BLaER1 (cell line): ENCODE measurements around the gene BCORL1.
A peak's percentile ranks its signal among the peaks of the same experiment; 100 is the strongest.

Experiments
- H3K27ac ChIP-seq: shearing (Covaris generic); formaldehyde crosslinking; 2 replicates; pipeline ENCODE4 v1.8.1; 2022
- H3K27me3 ChIP-seq: shearing (Covaris generic); formaldehyde crosslinking; 2 replicates; pipeline ENCODE4 v1.8.1; 2022
- H3K36me3 ChIP-seq: shearing (Covaris generic); formaldehyde crosslinking; 2 replicates; pipeline ENCODE4 v1.8.1; 2022
- H3K4me1 ChIP-seq: shearing (Covaris generic); formaldehyde crosslinking; 2 replicates; pipeline ENCODE4 v1.8.1; 2022
- H3K4me2 ChIP-seq: shearing (Covaris generic); formaldehyde crosslinking; 2 replicates; pipeline ENCODE4 v1.8.1; 2022
- H3K4me3 ChIP-seq: shearing (Covaris generic); formaldehyde crosslinking; 2 replicates; pipeline ENCODE4 v1.8.1; 2022
- H3K9ac ChIP-seq: shearing (Covaris generic); formaldehyde crosslinking; 2 replicates; pipeline ENCODE4 v1.8.1; 2022
- H3K9me3 ChIP-seq: shearing (Covaris generic); formaldehyde crosslinking; 2 replicates; pipeline ENCODE4 v1.8.1; 2022
- H4K20me1 ChIP-seq: shearing (Covaris generic); formaldehyde crosslinking; 2 replicates; pipeline ENCODE4 v1.8.1; 2022
- Cebpa-rat ChIP-seq: shearing (Covaris generic); IDR thresholded peaks from 2 replicates; pipeline ENCODE4 v1.8.1; 2022

The BCORL1 gene

DNA sequence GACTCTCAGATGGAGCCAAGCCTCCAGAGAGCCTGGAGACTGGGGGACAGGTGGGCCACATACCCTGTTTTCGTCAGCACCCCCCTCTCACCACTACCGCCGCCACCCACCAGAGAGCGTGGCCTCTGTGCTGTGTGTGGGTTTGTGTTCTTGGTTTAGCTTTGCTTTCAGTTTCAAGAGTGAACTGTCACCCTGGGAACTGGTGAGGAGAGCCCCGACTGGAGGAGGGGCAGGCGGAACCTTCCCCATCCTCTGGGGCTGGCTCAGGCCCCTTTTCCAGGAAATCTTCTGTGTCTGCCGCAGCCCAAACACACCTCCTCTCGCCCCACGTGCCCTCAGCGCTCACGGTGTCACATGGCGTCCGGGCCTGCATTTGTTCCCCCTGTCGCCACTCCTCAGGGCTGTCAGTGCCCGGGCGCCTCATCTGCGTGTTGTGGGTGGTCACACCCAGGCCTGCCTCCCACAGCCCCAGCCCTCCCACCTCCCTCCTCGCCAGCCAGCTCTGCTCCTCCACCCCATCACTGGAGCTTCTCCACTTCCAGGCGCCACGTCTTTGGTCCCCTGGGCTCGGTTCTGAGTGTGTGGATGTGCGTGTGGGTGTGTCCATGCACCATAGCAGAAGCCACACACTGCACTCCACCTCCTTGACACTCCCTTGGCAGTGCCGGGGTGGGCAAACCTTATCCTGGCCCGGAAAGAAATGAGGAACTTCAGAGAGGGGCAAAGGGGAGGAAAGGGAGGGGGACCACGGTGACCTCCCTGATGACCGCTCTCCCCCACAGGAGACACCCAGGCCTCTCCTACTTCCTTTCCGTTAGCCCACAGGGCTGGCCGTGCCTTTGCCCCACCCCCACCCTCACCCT, 100.0 kb downstream of the BCORL1 start:
- Histone ChIP-seq H3K9ac (peak overlapping the region; percentile 75), H3K27me3 (peaks cover 88% of the 10 kb centered on the region), H3K27ac (peak overlapping the region; percentile 84), H3K4me3 (peak overlapping the region; percentile 56), H3K36me3 (no peaks in the 10 kb centered on the region), H3K4me1 (peaks cover 72% of the 10 kb centered on the region), H4K20me1 (peaks cover 56% of the 10 kb centered on the region), H3K9me3 (no peaks in the 10 kb centered on the region), H3K4me2 (peak overlapping the region; percentile 89)
- TF ChIP-seq Cebpa-rat, result no peak

- Histone ChIP-seq H4K20me1 (peaks cover 62% of the 10 kb centered on the region), H3K4me3 (no peak overlapping the region; the same call in 1 of the 2 replicates), H3K27me3 (peaks cover 93% of the 10 kb centered on the region), H3K9me3 (no peaks in the 10 kb centered on the region), H3K36me3 (no peaks in the 10 kb centered on the region), H3K9ac (no peak overlapping the region), H3K27ac (peak overlapping the region; percentile 67; the same call in 1 of the 2 replicates), H3K4me2 (peak overlapping the region; percentile 89), H3K4me1 (peaks cover 78% of the 10 kb centered on the region)
- no peak for TF ChIP-seq Cebpa-rat
These were observed 100.7 kb downstream of the BCORL1 start for GRCh38 chrX:130083107-130083490.

- Histone ChIP-seq H3K4me3 (peak overlapping the region; percentile 23; the same call in 1 of the 2 replicates), H3K27ac (peak overlapping the region; percentile 67), H3K27me3 (peaks cover 97% of the 10 kb centered on the region), H3K36me3 (no peaks in the 10 kb centered on the region), H3K4me1 (peaks cover 85% of the 10 kb centered on the region), H3K9ac (peak overlapping the region; percentile 54; the same call in 1 of the 2 replicates), H4K20me1 (peaks cover 70% of the 10 kb centered on the region), H3K4me2 (peak overlapping the region; percentile 89), H3K9me3 (no peaks in the 10 kb centered on the region)
- no peak for TF ChIP-seq Cebpa-rat
These were observed 101.4 kb downstream of the BCORL1 start for GRCh38 chrX:130083656-130084382.

DNA sequence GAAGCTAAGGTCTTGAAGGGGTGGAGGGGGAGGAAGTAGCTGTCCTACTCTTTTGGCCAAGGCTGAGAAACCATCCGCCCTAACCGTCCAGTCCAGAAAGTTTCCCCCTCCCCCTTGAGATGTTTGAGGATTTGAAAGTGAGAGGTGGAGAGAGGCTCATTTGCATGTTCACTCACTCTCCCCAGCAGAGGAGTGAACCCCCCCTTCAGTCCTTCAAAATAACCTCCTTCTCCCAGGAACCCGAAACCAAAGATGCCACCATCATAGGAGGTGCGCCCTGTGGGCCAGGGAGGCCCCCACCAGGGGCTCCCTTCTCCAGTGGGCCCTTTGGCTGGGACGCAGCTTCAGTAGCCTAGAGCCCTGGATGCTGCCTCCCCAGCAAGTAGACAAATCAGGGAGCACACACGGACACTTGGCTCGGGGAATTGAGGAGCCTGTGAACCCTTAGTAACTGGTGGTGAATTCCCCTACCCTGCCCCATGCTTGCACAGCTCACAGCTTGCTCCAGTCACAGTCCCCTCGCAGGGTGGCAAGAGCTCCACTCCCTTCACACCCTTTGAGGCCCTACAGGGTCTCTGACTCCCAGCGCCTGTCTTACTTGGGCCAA, 102.3 kb downstream of the BCORL1 start:
- H3K27me3 ChIP-seq, result peaks cover 91% of the 10 kb centered on the region
- H3K9me3 ChIP-seq, result no peaks in the 10 kb centered on the region
- peak overlapping the region; percentile 23; the same call in 1 of the 2 replicates for H3K4me3 ChIP-seq
- H3K4me1 ChIP-seq, result peaks cover 94% of the 10 kb centered on the region
- H3K36me3 ChIP-seq, result no peaks in the 10 kb centered on the region
- no peak for TF ChIP-seq Cebpa-rat
- peaks cover 72% of the 10 kb centered on the region for H4K20me1 ChIP-seq
- H3K27ac ChIP-seq, result peak overlapping the region; percentile 67
- peak overlapping the region; percentile 54; the same call in 1 of the 2 replicates for H3K9ac ChIP-seq
- peak overlapping the region; percentile 89 for H3K4me2 ChIP-seq

GRCh38 chrX:130085551-130086446, 103.4 kb downstream of the BCORL1 start:
- H3K36me3 ChIP-seq, result no peaks in the 10 kb centered on the region

DNA sequence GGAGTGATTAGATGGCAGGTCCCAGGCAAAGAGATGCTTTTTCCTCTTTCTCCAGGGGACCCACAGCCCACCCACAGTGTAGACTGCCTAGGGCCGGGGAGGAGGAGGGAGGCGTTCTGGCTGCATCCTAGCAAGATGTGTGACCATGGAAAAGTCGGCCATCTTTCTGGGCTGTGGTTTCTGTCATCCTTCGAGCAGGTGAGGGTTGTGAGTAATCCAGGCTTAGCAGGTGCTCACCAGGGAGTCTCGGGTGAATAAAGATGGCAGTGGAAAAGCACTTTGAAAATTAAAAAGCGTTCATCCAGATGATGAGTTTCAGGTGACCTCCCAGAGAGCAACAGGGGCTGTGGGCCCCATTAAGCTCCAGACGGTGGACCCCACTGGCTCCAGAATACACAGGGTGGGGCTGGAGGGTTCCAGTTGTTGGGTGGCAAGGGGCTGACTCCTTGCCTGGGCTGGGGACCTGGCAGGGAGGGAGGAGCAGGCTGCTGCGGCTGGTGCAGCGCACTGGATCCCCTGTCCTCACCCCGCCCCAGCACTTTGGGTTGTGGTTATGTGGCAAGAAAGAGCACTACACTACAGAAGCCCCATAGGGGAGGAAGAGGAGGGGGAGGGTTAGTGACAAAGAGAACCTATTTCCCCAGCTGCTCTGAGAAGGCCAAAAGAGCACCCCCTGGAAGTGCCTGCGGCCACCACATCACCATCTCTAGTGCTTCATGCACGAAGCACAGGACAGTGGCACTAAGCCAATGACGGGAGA, 104.2 kb downstream of the BCORL1 start:
- H3K4me1 ChIP-seq, result peaks cover 96% of the 10 kb centered on the region
- H3K9ac ChIP-seq, result peak overlapping the region; percentile 43; the same call in 1 of the 2 replicates
- H3K36me3 ChIP-seq, result no peaks in the 10 kb centered on the region
- peak overlapping the region; percentile 38 for H3K4me3 ChIP-seq
- TF ChIP-seq Cebpa-rat, result no peak
- H3K4me2 ChIP-seq, result peak overlapping the region; percentile 89
- H3K27ac ChIP-seq, result peak overlapping the region; percentile 67
- H3K9me3 ChIP-seq, result no peaks in the 10 kb centered on the region
- peaks cover 83% of the 10 kb centered on the region for H3K27me3 ChIP-seq
- peaks cover 61% of the 10 kb centered on the region for H4K20me1 ChIP-seq

More at GRCh38 chrX:130085551-130086446, 103.4 kb downstream of the BCORL1 start:
- H4K20me1 ChIP-seq, result peaks cover 65% of the 10 kb centered on the region
- H3K27ac ChIP-seq, result peak overlapping the region; percentile 67
- peak overlapping the region; percentile 43; the same call in 1 of the 2 replicates for H3K9ac ChIP-seq
- peak overlapping the region; percentile 89 for H3K4me2 ChIP-seq
- H3K27me3 ChIP-seq, result peaks cover 87% of the 10 kb centered on the region
- peak overlapping the region; percentile 38 for H3K4me3 ChIP-seq
- TF ChIP-seq Cebpa-rat, result no peak
- H3K9me3 ChIP-seq, result no peaks in the 10 kb centered on the region
- H3K4me1 ChIP-seq, result peaks cover 96% of the 10 kb centered on the region

DNA sequence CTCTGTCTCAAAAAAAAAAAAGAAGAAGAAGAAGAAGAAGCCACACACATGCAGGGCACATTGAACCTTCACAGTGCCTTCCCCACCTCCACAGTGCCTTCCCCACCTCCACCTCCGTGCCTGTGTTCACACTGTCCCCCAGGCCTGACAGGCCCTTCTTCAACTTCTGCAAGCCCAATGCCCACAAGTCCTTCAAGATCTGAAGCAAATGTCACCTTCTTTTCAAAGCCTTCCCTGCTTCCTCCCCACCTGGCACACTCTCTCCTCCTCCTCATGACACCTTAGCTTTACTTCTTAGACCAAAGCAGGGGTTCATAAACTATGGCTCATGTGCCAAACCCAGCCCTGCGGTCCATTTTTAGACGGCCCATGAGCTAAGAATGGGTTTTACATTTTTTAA, 107.9 kb downstream of the BCORL1 start:
- H3K4me2 ChIP-seq, result peak overlapping the region; percentile 90
- H3K4me1 ChIP-seq, result peaks cover 95% of the 10 kb centered on the region

DNA sequence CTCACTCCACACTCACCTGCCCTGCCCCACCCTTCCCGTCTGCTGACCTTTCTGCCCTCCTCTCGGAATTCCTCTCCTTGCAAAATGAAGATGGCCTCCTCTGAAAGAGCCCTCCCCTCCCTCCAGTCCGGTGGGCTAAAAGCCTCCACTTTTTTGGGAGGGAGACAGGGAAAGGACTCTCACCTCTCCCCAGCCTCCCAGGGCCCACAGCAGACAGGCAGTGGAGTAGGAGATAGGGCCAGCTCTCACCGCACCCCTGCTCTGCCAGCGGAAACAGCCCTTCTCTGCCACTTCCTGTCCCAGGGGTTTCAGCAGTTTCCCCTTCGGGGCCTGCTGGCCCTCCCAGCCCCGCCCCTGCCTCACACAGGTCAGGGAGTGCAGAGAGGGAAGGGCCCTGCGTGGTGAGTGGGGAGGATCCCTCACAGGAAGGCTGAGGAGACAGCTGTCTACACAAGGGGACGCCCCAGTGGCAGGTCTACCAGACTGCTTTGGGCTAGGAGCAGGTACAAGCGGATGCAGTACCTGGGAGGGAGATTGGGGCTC, 109.6 kb downstream of the BCORL1 start:
- H3K27ac ChIP-seq, result peak overlapping the region; percentile 77
- peak overlapping the region; percentile 90 for H3K4me2 ChIP-seq
- TF ChIP-seq Cebpa-rat, result no peak
- peaks cover 52% of the 10 kb centered on the region for H3K27me3 ChIP-seq
- no peaks in the 10 kb centered on the region for H3K36me3 ChIP-seq
- peak overlapping the region; percentile 53; the same call in 1 of the 2 replicates for H3K9ac ChIP-seq
- peaks cover 89% of the 10 kb centered on the region for H3K4me1 ChIP-seq
- peaks cover 76% of the 10 kb centered on the region for H4K20me1 ChIP-seq
- peak overlapping the region; percentile 53 for H3K4me3 ChIP-seq
- no peaks in the 10 kb centered on the region for H3K9me3 ChIP-seq

More for the DNA sequence above, 107.9 kb downstream of the BCORL1 start:
- Histone ChIP-seq H3K27me3 (peaks cover 62% of the 10 kb centered on the region), H3K27ac (no peak overlapping the region), H3K4me3 (no peak overlapping the region), H3K9me3 (no peaks in the 10 kb centered on the region), H3K36me3 (no peaks in the 10 kb centered on the region), H3K9ac (no peak overlapping the region), H4K20me1 (peaks cover 73% of the 10 kb centered on the region)
- TF ChIP-seq Cebpa-rat, result no peak
